HG03280 (cell line): ENCODE results near the gene KANTR.

ENCODE experiments used
- ATAC-seq: cut with Tn5 transposase; IDR thresholded peaks from one replicate; pipeline ENCODE4 v1.9.1; 2021; ENCODE audit warnings: mild to moderate bottlenecking, moderate library complexity; ENCODE audit not compliant: unreplicated experiment

KANTR gene, protein sequence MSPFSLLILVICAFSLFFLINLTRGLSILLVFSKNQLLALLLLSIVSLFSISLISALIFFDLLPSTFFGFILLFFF

DNA sequence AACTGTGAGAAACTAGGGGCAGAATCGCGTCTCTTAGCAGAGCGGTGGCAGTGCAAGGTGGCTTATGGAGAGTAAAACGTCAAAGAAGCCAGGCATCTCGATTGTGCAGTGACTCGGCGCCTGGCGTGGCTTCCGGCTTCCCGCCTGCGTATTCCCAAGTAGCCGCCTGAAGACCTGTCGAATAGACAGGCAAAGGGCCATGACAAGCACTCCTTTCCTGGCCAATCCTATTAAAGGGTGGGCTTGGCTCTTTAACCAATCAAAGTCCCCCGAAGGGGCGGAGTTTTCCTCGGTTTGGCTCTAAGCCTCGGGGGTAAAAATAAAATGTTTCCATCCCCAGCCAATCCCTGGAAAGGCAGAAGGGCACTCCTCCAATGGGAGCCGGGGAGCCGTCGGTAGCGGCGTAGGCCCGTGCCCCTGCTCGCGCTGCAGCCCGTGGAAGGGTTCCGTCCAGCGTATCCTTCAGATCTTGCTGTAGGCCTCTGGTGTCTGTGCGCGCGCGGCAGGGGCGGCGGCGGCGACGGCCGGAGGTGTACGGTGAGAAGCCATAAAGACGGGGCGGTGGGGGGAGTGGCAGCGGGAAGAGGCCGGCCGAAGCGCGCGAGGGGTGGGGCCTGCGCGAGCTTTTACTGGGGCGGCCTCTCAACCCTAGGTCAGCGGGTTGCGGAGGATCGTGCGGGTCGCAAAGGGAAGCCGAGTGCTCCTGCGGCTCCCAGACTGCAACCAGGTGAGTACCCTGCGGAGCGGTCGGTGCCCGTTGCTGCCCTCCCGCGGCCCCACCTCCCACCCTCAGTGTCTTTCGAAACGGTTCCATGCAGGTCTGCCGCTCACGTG is at the start of gene KANTR:
Gene KANTR, plus strand, starts transcription at position 395 of the 834 bp plus-strand sequence. CDS start 30,131 bp downstream, outside the sequence.
- ATAC-seq = peak; percentile 81

DNA sequence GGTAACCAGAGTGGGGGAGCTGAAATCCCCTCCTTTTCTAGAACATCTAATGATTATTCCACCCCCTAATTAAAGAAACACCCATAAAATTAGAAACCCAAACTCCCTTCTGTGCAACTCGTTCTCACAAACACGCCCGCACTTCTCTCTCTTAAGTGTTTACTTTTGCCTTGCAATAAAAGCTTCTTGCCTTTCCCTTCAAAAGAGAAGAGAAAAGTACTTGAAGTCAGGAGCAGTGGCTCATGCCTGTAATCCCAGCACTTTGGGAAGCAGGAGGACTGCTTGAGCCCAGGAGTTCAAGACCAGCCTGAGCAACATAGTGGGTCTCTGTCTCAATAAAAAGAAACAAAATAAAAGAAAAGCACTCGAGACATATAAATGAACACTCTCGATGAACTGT is 48.9 kb upstream of the KANTR start:
- ATAC-seq = no peak

DNA sequence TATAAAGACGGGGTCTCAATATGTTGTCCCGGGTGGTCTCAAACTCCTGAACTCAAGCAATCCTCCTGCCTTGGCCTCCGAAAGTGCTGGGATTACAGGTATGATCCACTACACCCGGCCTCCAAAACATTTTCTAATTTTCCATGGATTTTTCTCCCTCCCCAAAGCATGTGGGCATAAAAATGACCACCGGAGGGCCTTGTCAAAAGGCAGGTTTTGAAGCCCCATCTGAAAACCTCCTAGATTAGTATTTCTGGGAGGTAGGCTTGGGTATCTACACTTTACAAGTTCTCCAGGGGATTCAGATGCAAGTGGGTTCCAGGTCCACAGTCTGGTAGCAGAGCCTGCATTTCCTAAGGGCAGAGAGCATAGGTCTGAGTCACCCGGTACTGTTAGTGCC is 46.7 kb upstream of the KANTR start:
- no peak for ATAC-seq

DNA sequence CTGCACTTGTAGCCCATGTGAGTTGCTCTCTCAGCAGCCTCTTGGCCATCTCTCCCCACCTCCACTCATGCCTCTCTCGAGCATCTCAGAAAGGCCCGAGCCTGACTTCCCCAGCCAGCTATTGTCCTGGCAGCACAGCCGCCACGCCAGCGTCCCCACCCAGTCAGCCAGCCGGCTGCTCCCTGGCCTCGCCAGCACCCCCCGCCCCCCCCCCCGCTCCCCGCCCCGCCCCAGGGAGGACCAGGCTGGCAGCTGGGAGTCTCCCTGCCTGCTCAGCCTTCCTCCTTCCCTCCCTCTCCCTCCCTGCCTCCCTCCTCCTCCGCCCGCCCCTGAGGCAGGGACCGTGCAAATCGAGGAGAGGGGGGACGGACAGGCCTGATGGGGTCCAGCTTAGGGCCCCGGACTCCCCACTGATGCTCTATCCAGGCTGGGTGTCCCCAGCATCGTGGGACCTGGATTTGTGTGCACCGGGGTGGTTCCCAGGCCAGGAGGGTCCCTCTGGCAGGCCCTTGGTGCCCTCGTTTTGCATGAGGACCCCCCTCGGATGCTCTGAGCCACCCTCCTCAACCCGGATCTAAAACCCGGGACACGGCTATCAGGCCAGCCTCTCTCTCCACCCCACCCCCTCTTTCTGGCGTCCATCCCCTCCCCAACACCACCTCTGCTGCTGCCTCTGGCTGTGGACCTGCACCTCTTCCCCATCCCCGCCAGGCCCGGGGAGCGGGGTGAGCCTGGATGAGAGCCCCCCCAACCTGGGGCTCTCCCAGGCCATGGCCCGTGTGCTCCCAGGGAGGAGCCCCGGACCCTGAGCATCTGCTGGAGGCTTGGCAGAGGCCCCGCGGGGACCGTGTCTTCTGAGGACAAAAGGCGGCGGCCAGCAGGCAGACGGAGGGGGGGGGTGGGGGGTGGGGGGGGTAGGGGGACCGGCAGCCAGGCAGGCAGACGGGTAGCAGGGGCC is 45.5 kb upstream of the KANTR start, which contains the start of gene GPR173:
Gene GPR173, plus strand, starts transcription at position 621 of the 958 bp plus-strand sequence. CDS start 27,833 bp downstream, outside the sequence.
- no peak for ATAC-seq

DNA sequence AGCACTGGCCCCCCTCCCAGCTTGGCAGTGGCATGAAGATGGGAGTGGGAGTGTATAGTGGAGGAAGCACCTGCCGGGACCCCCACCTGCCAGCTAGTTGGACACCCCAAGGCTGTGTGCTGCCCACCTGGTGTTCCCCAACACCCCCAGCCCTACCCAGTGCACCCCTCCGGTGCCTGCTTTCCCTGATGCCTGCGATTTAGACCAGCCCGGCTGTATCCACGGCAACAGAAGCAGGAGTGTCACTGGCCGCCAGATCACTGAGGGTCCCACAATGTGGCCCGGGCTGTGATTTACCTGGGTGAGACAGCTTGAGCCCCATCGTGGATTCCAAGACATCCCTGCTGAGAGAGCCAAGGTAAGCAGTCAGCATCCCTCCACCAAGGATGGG is 44.8 kb upstream of the KANTR start:
- no peak for ATAC-seq

DNA sequence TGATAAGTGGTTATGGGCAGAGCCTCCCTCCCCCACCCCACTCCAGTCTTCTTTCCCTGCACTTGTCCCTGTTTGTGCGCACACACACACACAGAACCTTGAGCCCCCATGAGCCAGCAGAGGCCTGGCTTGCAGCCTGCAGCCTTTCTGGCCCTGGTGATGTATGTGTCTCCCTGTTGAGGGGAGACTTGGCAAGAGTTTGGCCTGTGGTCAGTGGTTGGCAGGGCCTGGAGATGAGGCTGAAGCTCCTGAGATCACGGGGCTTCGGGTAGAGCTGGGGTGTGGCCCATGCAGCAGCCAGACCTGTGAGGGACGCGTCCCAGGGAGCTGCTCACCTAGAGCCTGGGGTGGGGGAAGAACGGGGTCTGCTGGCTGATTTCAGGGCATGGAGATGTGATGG is 43.1 kb upstream of the KANTR start:
- ATAC-seq = no peak

DNA sequence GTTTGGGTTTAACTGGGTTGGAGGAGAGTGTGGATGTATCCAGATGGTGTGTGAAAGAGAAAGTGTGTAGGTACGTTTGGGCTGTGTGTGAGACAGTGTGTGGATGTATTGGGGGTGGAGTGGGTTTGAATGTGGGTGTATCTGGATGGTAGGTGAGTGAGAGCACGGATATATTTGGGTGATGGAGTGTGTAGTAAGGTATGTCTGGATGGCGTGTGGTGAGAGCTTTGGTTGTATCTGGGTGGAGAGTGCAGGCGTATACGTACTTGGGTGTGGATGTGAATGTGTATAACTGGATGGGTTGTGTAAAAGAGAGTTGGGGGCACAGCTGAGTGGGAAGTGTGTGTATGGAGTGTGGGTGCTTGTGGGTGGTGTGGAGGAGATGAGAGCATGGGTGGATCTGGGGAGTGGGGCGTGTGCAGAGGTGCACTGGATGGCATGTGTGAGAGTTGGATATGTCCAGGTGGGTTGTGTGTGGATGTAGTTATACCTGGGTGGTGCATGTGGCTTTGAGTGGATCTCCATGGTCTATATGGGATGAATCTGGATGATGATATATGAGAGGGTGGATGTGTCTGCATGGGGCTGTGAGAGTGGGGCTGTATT is 38.6 kb upstream of the KANTR start:
- ATAC-seq = no peak

DNA sequence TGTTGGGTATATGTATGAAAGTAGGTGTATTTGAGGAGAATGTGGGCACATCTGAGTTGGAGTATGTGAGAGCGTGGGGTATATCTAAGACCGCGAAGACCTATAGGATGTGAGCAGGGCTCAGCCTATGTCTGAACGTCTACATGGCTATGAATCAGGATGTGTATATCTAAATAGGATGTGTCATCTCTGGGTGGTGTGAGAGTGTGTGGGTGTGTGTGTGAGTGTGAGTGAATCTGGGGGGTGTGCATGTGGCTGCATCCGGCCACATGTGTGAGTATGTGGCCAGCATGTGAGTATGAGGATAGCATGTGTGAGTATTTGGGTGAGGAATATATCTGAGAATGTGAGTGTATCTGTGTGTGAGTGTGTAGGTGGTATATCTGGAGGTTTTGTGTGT is 37.6 kb upstream of the KANTR start:
- ATAC-seq = no peak

DNA sequence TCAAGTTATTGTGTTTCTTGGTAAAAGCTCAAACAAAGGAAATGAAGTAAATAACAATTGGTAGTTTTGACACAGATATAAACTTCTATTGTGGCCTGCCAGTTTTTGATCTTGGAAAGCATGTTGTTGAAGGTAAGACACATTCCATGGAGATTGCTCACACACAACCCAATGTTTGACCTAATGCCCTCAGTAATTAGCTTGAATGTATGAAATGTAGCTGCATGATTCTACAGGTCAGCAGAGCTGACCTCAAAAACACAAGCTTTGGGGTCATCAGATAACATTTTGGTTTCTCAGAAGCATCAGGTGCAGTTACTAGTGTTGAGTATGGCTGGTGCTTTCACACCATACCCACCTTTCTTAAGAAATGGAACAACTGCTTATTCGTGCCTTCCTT is 28.8 kb upstream of the KANTR start:
- ATAC-seq = no peak

DNA sequence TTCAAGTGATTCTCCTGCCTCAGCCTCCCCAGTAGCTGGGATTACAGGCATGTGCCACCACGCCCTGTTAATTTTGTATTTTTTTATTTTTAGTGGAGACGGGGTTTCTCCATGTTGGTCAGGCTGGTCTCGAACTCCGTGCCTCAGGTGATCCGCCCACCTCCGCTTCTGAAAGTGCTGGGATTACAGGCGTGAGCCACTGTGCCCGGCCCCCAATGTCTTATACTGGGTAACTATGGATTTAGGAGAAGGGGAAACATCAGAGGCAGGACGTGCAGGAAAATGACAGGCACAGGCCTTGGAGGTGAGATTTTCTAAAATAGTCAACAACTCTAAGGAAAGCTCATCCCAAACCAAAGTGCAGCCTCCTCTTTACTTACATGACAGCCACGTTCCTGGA is 22.9 kb upstream of the KANTR start:
- ATAC-seq = no peak

DNA sequence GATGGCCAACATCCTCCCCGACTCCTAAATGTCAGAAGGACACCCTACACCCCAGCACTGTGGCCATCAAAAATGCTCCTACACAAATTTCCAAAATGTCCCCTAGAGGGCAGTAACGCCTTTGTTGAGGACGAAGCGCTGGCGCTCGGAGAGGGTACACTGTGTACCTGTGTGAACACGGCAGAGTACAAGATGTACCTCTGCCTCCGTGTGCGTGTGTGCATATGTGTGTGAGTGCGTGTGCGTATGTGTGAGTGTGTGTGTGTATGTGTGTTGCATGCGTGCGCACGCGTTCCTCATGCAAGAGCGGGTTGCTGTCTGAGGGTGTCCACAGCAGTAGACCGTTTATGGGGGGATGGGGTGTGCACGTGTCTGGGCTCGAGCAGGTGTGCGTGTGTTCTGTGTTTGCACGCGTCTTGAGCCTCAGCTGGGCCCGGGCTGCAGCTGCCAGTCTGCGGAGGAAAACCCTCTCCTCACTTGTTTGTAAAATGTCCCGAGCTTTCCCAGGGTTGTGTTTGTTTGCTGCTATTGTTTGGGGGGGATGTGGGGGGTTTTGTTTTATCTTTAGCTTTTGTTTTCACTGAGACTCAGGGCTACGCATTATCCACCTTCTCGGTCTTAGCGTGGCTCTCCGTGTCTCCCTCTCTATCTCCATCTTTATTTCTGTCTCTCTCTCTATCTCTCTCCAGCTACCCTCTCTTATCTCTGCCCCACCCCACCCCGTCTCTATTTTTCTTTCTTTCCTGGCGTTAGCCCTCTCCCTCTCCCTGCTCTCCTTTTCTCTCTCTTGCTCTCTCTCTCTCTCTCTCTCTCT is 22.1 kb upstream of the KANTR start:
- ATAC-seq = peak; percentile 90

DNA sequence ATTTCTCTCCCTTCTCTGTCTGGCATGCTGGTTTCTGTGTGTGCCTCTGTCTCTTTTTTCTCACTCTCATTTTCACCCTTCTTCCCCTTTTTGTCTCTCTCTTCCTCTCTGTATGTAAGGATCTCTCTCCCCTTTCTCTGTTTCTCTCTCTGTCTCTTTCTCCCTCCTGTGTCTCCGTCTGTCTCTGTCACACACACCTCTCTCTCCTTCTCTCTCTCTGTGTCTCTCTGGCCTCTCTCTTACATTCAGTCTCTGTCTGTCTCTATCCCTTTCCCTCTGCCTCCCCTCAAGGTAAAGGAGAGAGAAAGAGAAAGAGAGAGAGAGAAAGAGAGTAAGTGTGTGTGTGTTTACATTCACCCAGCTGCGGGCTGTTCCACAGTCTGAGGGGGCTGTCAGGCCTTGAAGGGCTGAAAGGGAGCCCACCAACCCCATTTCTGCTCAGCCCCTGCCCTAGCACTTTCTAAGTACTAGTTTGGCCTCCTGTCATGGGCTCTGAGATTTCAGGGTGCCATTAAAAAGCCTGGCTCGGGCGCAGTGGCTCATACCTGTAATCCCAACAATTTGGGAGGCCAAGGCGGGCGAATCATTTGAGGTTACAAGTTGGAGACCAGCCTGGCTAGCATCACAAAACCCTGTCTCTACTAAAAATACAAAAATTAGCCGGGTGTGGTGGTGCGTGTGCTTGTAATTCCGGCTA is 21.4 kb upstream of the KANTR start:
- no peak for ATAC-seq

DNA sequence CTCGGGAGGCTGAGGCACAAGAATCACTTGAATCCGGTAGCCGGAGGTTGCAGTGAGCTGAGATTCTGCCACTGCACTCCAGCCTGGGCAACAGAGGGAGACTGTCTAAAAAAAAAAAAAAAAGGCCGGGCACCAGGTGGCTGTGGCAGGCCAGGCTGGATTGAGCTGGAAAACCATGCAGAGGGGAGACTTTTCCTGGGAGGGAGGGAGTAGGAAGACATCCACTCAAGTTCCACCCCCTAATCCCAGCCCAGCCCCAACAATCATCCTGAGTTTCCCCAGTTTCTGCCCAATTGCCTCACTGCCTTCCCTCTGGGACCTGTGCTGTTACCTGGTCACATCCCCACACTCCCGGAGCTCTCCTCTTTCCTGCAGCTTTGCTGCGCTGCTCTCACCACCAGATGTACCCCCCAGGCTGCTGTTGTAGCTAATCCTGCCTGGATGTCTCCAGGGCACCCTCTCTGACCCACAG is 20.8 kb upstream of the KANTR start:
- ATAC-seq = no peak

DNA sequence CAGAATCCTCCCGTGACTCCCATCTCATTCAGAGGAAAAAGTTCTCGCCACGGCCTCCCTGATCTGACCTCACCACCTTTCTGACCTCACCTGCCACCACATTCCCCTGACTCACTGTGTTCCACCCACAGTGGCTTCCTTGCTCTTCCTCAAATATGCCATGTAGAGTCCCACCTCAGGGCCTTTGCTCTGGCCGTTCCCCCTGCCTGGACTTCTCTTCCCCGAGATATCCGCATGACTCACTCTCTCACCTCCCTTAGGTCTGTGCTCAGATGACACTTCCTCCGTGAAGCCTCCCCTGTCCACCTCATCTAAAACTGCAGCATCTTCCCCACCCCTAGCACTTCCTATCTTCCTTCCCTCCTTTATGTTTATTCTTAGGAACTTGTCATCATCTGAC is 18.9 kb upstream of the KANTR start:
- ATAC-seq = no peak

DNA sequence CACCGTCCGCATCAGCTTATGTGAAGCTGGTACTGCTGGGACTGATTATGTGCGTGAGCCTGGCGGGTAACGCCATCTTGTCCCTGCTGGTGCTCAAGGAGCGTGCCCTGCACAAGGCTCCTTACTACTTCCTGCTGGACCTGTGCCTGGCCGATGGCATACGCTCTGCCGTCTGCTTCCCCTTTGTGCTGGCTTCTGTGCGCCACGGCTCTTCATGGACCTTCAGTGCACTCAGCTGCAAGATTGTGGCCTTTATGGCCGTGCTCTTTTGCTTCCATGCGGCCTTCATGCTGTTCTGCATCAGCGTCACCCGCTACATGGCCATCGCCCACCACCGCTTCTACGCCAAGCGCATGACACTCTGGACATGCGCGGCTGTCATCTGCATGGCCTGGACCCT is 17.3 kb upstream of the KANTR start:
- ATAC-seq = no peak

DNA sequence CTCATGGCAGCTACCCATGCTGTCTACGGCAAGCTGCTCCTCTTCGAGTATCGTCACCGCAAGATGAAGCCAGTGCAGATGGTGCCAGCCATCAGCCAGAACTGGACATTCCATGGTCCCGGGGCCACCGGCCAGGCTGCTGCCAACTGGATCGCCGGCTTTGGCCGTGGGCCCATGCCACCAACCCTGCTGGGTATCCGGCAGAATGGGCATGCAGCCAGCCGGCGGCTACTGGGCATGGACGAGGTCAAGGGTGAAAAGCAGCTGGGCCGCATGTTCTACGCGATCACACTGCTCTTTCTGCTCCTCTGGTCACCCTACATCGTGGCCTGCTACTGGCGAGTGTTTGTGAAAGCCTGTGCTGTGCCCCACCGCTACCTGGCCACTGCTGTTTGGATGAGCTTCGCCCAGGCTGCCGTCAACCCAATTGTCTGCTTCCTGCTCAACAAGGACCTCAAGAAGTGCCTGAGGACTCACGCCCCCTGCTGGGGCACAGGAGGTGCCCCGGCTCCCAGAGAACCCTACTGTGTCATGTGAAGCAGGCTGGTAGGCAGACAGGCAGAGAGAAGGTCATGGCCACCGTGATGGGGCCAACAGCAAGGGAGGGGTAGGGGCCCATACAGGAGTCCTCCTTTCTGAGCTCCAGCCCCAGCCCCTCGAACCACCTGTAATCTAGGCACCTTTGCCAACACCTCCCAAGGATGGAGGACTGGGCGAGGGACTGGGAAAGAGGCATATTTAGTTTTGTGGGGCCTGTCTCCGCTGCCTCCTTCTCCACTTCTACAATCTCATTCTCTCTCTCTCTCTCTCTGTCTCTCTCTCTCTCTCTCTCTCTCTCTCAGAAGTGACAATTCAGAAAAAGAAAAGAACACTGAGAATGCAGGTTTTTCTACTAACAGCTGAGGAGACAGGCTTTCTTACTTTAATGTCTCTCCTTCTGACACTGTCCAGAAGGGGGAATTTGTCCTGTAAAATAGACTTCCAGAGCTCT is 16.4 kb upstream of the KANTR start:
- ATAC-seq = no peak

DNA sequence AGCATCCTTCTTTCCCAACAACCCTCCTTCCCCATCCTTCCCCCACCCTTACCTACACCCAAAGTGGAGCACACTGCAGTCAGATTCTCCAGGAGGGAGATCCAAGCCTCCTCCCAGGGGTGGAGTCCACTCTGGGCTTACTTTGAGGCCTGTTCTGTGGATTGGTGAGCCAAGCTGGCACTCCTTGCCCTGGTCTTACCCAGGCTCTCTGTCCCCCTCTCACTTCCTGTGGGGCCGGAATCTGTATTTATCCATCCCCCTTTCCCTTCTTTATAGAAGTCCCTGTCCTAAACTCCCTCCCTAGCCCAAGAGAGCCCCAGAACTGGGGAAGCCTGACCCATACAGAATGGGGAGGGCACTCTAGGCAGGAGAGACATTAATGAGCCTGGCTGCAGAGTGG is 15.0 kb upstream of the KANTR start:
- no peak for ATAC-seq
